PC-3 (cell line): ENCODE measurements around the gene HMGXB3. TPM values are rescaled to one million over a fixed set of nuclear protein-coding genes. Genes with fewer than 3 reads are reported as not detected.
A peak's percentile ranks its signal among the peaks of the same experiment; 100 is the strongest.

Experiments
- ATAC-seq: fragments of 200-7000 bp; cut with Tn5 transposase; 2 replicates; pipeline ENCODE4 v1.9.1; 2020; ENCODE audit warnings: mild to moderate bottlenecking, moderate library complexity
- BruUV-seq: library from RNA; stranded (reverse); fragments of 400-500 nt; replicated peaks from 2 replicates; lab custom pipeline; 2021; lab: Mats Ljungman, UMichigan
- CTCF ChIA-PET: fragments of 300-600 bp; sonication (Branson Sonifier 250); formaldehyde crosslinking; loops from one replicate; lab custom pipeline; 2022; ENCODE audit warnings: antibody characterized with exemption; lab: Charles Lee
- POLR2A ChIA-PET: fragments of 300-600 bp; sonication (Branson Sonifier 250); formaldehyde crosslinking; loops from one replicate; lab custom pipeline; 2022; ENCODE audit warnings: antibody characterized with exemption; ENCODE audit not compliant: unreplicated experiment; lab: Charles Lee
- DNase-seq: peaks from one replicate; pipeline ENCODE4 v3.0.0-alpha.2; 2015
- H2AFZ ChIP-seq: fragments of 300-600 bp; sonication (generic); 2 replicates; pipeline ENCODE4 v1.6.0; 2016; ENCODE audit warnings: antibody characterized with exemption, low read length
- H3F3A ChIP-seq: fragments of 300-600 bp; sonication (generic); one replicate; pipeline ENCODE4 v1.6.0; 2017; ENCODE audit warnings: antibody characterized with exemption, low read length, control low read depth, mild to moderate bottlenecking; ENCODE audit not compliant: unreplicated experiment
- H3K27ac ChIP-seq: fragments of 300-600 bp; sonication (generic); 2 replicates; pipeline ENCODE4 v1.5.1; 2016; ENCODE audit warnings: mild to moderate bottlenecking, low read length
- H3K27me3 ChIP-seq: fragments of 300-600 bp; sonication (generic); 2 replicates; pipeline ENCODE4 v1.6.1; 2016; ENCODE audit warnings: low read length, mixed read lengths
- H3K36me3 ChIP-seq: fragments of 300-600 bp; sonication (generic); 2 replicates; pipeline ENCODE4 v1.6.1; 2016; ENCODE audit warnings: low read depth, mixed run types, low read length, mixed read lengths
- H3K4me1 ChIP-seq: fragments of 300-600 bp; sonication (generic); 2 replicates; pipeline ENCODE4 v1.5.1; 2016; ENCODE audit warnings: low read length; ENCODE audit not compliant: insufficient read depth
- H3K4me2 ChIP-seq: fragments of 300-600 bp; sonication (generic); 2 replicates; pipeline ENCODE4 v1.6.0; 2016; ENCODE audit warnings: low read length
- H3K4me3 ChIP-seq: fragments of 300-600 bp; sonication (generic); 2 replicates; pipeline ENCODE4 v1.5.1; 2016; ENCODE audit warnings: mild to moderate bottlenecking, low read length, mixed read lengths
- H3K79me2 ChIP-seq: fragments of 300-600 bp; sonication (generic); 2 replicates; pipeline ENCODE4 v1.6.1; 2017; ENCODE audit warnings: low read length, mixed read lengths
- H3K9ac ChIP-seq: fragments of 300-600 bp; sonication (generic); 2 replicates; pipeline ENCODE4 v1.6.0; 2016; ENCODE audit warnings: mild to moderate bottlenecking, low read length
- H3K9me2 ChIP-seq: fragments of 300-600 bp; sonication (generic); replicated peaks from 2 replicates; pipeline ENCODE4 v1.6.1; 2016; ENCODE audit warnings: mixed run types, low read length, mixed read lengths
- H3K9me3 ChIP-seq: fragments of 300-600 bp; sonication (generic); 2 replicates; pipeline ENCODE4 v1.6.1; 2016; ENCODE audit warnings: low read length, mixed read lengths
- H4K20me1 ChIP-seq: fragments of 300-600 bp; sonication (generic); 2 replicates; pipeline ENCODE4 v1.6.1; 2016; ENCODE audit warnings: low read length, mixed read lengths
- CTCF ChIP-seq: fragments of 300-600 bp; sonication (generic); conservative IDR thresholded peaks from 2 replicates; pipeline ENCODE4 v1.5.1; 2017; ENCODE audit warnings: antibody characterized with exemption, low read depth, mild to moderate bottlenecking, low read length
- EZH2 ChIP-seq: fragments of 300-600 bp; sonication (generic); IDR thresholded peaks from one replicate; pipeline ENCODE4 v1.6.1; 2017; ENCODE audit warnings: antibody characterized with exemption, mild to moderate bottlenecking, low read length; ENCODE audit not compliant: unreplicated experiment
- EZH2phosphoT487 ChIP-seq: fragments of 300-600 bp; sonication (generic); IDR thresholded peaks from 2 replicates; pipeline ENCODE4 v1.6.1; 2018; ENCODE audit warnings: mild to moderate bottlenecking, antibody characterized with exemption, low read length, borderline replicate concordance
- intact Hi-C: fragments of 100-400 bp; cut with micrococcal nuclease; formaldehyde crosslinking; loops from 2 replicates; pipeline ENCODE4 v1.9.0; 2023
- total RNA-seq: library from RNA; depleted of rRNA; stranded (reverse); fragments of >200 nt; gene quantifications from 2 replicates; pipeline ENCODE4 v1.2.3, GENCODE V29; 2014

HMGXB3 gene
- total RNA-seq, 1 experiment from 2014 or later = 56.6 TPM

GRCh38 chr5:149990518-149991376 lies 9.8 kb upstream of the HMGXB3 start:
- ChIA-PET POLR2A (no interaction called here), CTCF (interaction anchor here (0.5 to 2.0 kb wide), 15 partner anchors 14 to 341 kb away, joined by 3 to 31 read pairs (median 5); no protein-coding TSS in a partner anchor)
- Histone ChIP-seq H3K27ac (no peak overlapping the region), H3F3A (no peaks in the 10 kb centered on the region), H3K9me2 (no peaks in the 10 kb centered on the region), H3K9ac (no peak overlapping the region), H3K36me3 (no peaks in the 10 kb centered on the region), H4K20me1 (no peaks in the 10 kb centered on the region), H3K79me2 (no peaks in the 10 kb centered on the region), H3K4me3 (no peak overlapping the region), H3K9me3 (no peaks in the 10 kb centered on the region), H3K4me2 (no peak overlapping the region), H2AFZ (no peak overlapping the region), H3K27me3 (no peaks in the 10 kb centered on the region), H3K4me1 (no peaks in the 10 kb centered on the region)
- TF ChIP-seq CTCF (peak; percentile 98), EZH2 (no peak)
- intact Hi-C loops = loop anchor here (1.0 to 5.0 kb wide), 5 partner anchors 28 to 353 kb away; no protein-coding TSS in a partner anchor
- ATAC-seq (peak; percentile 95), DNase-seq (peak; percentile 95)
- BruUV-seq = no TSS peak

DNA sequence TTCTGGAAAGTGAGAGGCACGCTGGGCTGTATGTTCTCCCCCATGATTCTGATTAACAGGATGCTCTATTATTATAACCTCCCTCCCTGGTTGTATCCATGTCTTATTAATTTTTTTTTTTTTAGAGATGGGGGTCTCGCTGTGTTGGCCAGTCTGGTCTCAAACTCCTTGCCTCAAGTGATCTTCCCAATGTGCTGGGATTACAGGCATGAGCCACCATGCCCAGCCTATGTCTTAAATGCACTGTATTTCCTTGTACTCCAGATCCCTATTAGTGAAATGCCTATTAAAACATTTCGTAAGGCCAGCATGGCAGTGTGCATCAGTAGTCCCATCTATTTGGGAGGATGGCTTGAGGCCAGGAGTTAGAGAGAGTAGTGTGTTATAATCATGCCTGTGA lies 7.1 kb upstream of the HMGXB3 start:
- Histone ChIP-seq H3K9ac (no peak overlapping the region), H3K9me2 (no peaks in the 10 kb centered on the region), H3K36me3 (no peaks in the 10 kb centered on the region), H3K79me2 (no peaks in the 10 kb centered on the region), H3K4me2 (no peak overlapping the region), H3K9me3 (no peaks in the 10 kb centered on the region), H3K27me3 (no peaks in the 10 kb centered on the region), H4K20me1 (no peaks in the 10 kb centered on the region), H2AFZ (no peak overlapping the region), H3K4me1 (no peaks in the 10 kb centered on the region), H3F3A (no peaks in the 10 kb centered on the region), H3K4me3 (no peak overlapping the region), H3K27ac (no peak overlapping the region)
- no peak for ATAC-seq
- no peak for DNase-seq
- ChIA-PET POLR2A (interaction anchor here (0.9 kb wide), 1 partner anchor 33 kb away, joined by 3 read pairs; the partner anchor contains the start of gene SLC26A2), CTCF (interaction anchor here (0.6 to 1.5 kb wide), 5 partner anchors 155 to 345 kb away, joined by 3 to 5 read pairs (median 4); no protein-coding TSS in a partner anchor)
- no peak for TF ChIP-seq EZH2phosphoT487
- no peak for TF ChIP-seq EZH2
- TF ChIP-seq CTCF = no peak
- intact Hi-C loops = loop anchor here (5.0 kb wide), 1 partner anchor 356 kb away; no protein-coding TSS in a partner anchor
- BruUV-seq = no TSS peak
